IMR-90 (cell line): ENCODE data around the gene THAP10.

Experiments
- BHLHE40 ChIP-seq: fragments of 150-350 bp; IDR thresholded peaks from 2 replicates; pipeline ENCODE4 v1.6.1; 2016; ENCODE audit warnings: mild to moderate bottlenecking, low read depth, low read length
- CEBPB ChIP-seq: IDR thresholded peaks from 2 replicates; pipeline ENCODE4 v1.6.1; 2012; ENCODE audit warnings: low read depth, low read length, improper control_type of control experiment
- CHD1 ChIP-seq: IDR thresholded peaks from 2 replicates; pipeline ENCODE4 v1.6.1; 2012; ENCODE audit warnings: low read depth, low read length, improper control_type of control experiment
- CTCF ChIP-seq: conservative IDR thresholded peaks from 2 replicates; pipeline ENCODE4 v1.5.1; 2012; ENCODE audit warnings: mild to moderate bottlenecking, low read depth, low read length, improper control_type of control experiment
- MAFK ChIP-seq: IDR thresholded peaks from 2 replicates; pipeline ENCODE4 v1.6.1; 2012; ENCODE audit warnings: low read depth, low read length, improper control_type of control experiment
- MAZ ChIP-seq: IDR thresholded peaks from 2 replicates; pipeline ENCODE4 v1.6.1; 2012; ENCODE audit warnings: low read depth, mild to moderate bottlenecking, low read length, improper control_type of control experiment, moderate library complexity, borderline replicate concordance
- MXI1 ChIP-seq: IDR thresholded peaks from 2 replicates; pipeline ENCODE4 v1.6.1; 2012; ENCODE audit warnings: low read depth, mild to moderate bottlenecking, low read length, moderate library complexity, borderline replicate concordance
- POLR2A ChIP-seq: IDR thresholded peaks from 2 replicates; pipeline ENCODE4 v1.6.1; 2012; ENCODE audit warnings: mild to moderate bottlenecking, low read depth, low read length
- RAD21 ChIP-seq: IDR thresholded peaks from 2 replicates; pipeline ENCODE4 v1.6.1; 2012; ENCODE audit warnings: low read length, improper control_type of control experiment
- RCOR1 ChIP-seq: IDR thresholded peaks from 2 replicates; pipeline ENCODE4 v1.6.1; 2012; ENCODE audit warnings: mild to moderate bottlenecking, low read length, improper control_type of control experiment; ENCODE audit not compliant: insufficient replicate concordance
- SMC3 ChIP-seq: fragments of 150-350 bp; IDR thresholded peaks from 2 replicates; pipeline ENCODE4 v1.6.1; 2016; ENCODE audit warnings: low read depth, mild to moderate bottlenecking, antibody characterized with exemption, low read length, moderate library complexity
- TF ChIP-seq, protein P1 (sequence below): fragments of 150-350 bp; IDR thresholded peaks from 2 replicates; pipeline ENCODE4 v1.6.1; 2017; ENCODE audit warnings: mild to moderate bottlenecking, antibody characterized with exemption, low read length, low read depth

DNA sequence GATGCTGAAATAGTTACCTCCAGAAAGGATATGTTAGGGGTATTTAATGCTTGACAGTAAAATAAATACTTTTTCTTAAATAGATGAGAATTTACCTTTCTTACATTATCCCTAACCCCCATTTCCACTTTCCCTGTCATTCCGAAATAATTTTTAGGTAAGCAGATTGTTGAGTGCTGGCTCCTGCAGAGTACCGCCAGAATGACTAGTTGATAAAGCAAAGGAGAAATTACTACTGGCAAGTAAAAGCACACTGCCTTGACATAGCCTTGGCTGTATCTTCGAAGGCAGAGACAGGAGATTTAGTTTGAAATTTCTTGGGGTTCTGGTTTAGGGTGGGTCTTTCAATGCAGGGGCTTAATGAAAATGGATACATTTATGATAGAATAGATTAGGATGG lies 41.2 kb upstream of the THAP10 start:
- TF ChIP-seq MAFK (no peak), CTCF (no peak), RAD21 (no peak), CEBPB (no peak), MXI1 (no peak), POLR2A (no peak), MAZ (no peak), SMC3 (no peak), CHD1 (no peak), RCOR1 (no peak), BHLHE40 (no peak)
- TF ChIP-seq, protein P1, sequence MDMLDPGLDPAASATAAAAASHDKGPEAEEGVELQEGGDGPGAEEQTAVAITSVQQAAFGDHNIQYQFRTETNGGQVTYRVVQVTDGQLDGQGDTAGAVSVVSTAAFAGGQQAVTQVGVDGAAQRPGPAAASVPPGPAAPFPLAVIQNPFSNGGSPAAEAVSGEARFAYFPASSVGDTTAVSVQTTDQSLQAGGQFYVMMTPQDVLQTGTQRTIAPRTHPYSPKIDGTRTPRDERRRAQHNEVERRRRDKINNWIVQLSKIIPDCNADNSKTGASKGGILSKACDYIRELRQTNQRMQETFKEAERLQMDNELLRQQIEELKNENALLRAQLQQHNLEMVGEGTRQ, result no peak
